Thymus (tissue), 11 donors: Measurements from ENCODE around the gene ERP44. TPM values are rescaled to one million over a fixed set of nuclear protein-coding genes. Genes with fewer than 3 reads are reported as not detected.

Experiments
- DNase-seq, 9 donors: peaks; one replicate each; pipeline ENCODE4 v3.0.0-alpha.2; 2013; ENCODE audit warnings: low spot score in 9 of 9, low read depth in 6 of 9, missing footprints in 1 of 9
- H3K27ac ChIP-seq, 2 donors: one replicate each; pipeline ENCODE4 v1.5.1; 2013; ENCODE audit warnings: control low read depth in 1 of 2, low read depth in 1 of 2, low read length in 1 of 2, mild to moderate bottlenecking in 1 of 2, moderate library complexity in 1 of 2
- H3K27me3 ChIP-seq, 2 donors: one replicate each; pipeline ENCODE4 v1.5.1; 2013; ENCODE audit warnings: low read length in 1 of 2; ENCODE audit not compliant: control insufficient read depth in 2 of 2, insufficient read depth in 1 of 2
- H3K36me3 ChIP-seq, 2 donors: one replicate each; pipeline ENCODE4 v1.5.1; 2013; ENCODE audit warnings: low read length in 1 of 2, mild to moderate bottlenecking in 1 of 2, moderate library complexity in 1 of 2; ENCODE audit not compliant: control insufficient read depth in 2 of 2, insufficient read depth in 2 of 2
- H3K4me1 ChIP-seq, 2 donors: one replicate each; pipeline ENCODE4 v1.5.1; 2013; ENCODE audit warnings: low read length in 2 of 2; ENCODE audit not compliant: control insufficient read depth in 2 of 2, insufficient read depth in 2 of 2
- H3K4me3 ChIP-seq, 2 donors: one replicate each; pipeline ENCODE4 v1.5.1; 2013; ENCODE audit warnings: low read length in 2 of 2, control low read depth in 1 of 2, mild to moderate bottlenecking in 1 of 2
- H3K9me3 ChIP-seq, 2 donors: one replicate each; pipeline ENCODE4 v1.5.1; 2013; ENCODE audit warnings: low read length in 1 of 2, mild to moderate bottlenecking in 1 of 2; ENCODE audit not compliant: control insufficient read depth in 2 of 2, insufficient read depth in 1 of 2
- WGBS: extraction: QIAGEN DNeasy Blood & Tissue Kit; methylation state at CpG from one replicate; pipeline ENCODE4 v1.1.7; 2013; 5-methylcytosine and 5-hydroxymethylcytosine counted together
- polyA plus RNA-seq: library from polyadenylated mRNA; stranded (reverse); fragments of 200-250 nt; gene quantifications from one replicate; pipeline ENCODE4 v1.2.3, GENCODE V29; 2013
- total RNA-seq: library from RNA; stranded (reverse); fragments of 120-200 nt; gene quantifications from one replicate; pipeline ENCODE4 v1.2.4, GENCODE V29; 2013
- donor health status: healthy.

Gene ERP44
- total and polyA plus RNA-seq, 2 donors: 13.7 to 18.2 TPM

DNA sequence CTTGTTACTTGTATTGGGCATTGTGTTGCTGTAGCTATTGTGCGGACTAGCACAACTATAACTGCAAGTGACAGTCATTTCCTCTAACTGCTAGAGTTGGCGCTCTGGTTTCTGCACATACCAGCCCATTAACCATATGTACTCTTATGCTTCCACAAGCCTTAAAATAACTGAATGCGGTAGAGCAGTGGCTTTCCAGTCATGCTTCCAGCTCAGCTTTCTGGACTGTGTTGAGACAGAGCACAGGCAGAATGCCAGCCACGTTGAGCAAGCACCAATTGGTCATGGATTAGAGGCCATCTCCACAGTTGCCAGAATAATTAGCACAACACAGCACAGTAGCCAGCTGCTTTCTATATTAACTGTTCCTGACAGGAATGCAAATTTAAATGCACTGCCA, 12.4 kb upstream of the ERP44 start:
- H3K4me1 ChIP-seq: no peaks in the 10 kb centered on the region
- no peaks in the 10 kb centered on the region for H3K9me3 ChIP-seq
- H3K27me3 ChIP-seq: no peaks in the 10 kb centered on the region
- DNase-seq: no peak
- H3K4me3 ChIP-seq: no peak overlapping the region
- peaks cover 5 to 23% of the 10 kb centered on the region in 2 donors for H3K36me3 ChIP-seq
- 90% methylated on average over 4 of the region's 4 CpGs for WGBS
- no peak overlapping the region for H3K27ac ChIP-seq

DNA sequence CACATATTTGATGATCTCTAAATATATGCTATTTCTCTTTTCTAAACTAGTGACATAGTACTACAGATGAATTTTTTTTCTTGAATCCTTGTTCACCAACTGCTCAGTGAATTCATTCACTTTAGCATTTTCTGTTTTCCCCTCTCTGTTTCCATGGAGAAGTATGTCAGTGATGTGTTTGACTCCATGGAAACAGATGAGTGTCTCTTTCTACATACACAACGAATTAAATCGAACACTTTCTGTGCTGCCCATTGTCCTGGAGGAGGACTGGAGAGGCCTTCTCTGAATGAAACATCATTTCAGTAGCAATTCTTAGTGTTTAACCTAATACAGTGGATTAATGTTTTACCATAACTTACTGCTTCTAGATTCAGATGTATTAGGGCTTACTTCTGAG, 9.8 kb upstream of the ERP44 start:
- Histone ChIP-seq H3K4me3 (no peak overlapping the region), H3K9me3 (no peaks in the 10 kb centered on the region), H3K27me3 (no peaks in the 10 kb centered on the region), H3K27ac (no peak overlapping the region), H3K36me3 (peaks cover 11 to 43% of the 10 kb centered on the region in 2 donors), H3K4me1 (no peaks in the 10 kb centered on the region)
- WGBS: 98% methylated on average over 2 of the region's 2 CpGs
- DNase-seq: no peak

DNA sequence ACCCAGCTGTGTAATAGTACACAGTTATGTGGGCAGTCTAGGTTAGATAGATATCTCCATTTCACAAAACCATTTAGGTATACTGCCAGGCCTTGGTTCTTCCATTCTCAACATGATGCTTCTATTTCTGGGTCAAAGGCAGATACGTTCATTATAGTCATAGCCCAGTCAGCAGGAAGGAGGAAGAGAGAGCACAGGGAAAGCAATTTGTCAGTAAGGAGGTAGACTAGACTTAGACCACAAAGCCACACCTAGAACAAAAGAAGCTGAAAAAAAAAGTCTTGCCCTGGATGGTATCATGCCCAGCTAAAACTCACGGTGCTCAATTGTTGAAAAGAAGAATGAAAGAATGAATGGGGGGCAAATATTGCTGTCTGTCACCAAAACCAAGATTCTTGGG, 7.8 kb upstream of the ERP44 start:
- peaks cover 11 to 45% of the 10 kb centered on the region in 2 donors for H3K36me3 ChIP-seq
- no peaks in the 10 kb centered on the region for H3K4me1 ChIP-seq
- WGBS: 93% methylated on average over 2 of the region's 2 CpGs
- H3K27ac ChIP-seq: no peak overlapping the region
- H3K4me3 ChIP-seq: no peak overlapping the region
- H3K9me3 ChIP-seq: no peaks in the 10 kb centered on the region
- no peak for DNase-seq
- H3K27me3 ChIP-seq: no peaks in the 10 kb centered on the region

DNA sequence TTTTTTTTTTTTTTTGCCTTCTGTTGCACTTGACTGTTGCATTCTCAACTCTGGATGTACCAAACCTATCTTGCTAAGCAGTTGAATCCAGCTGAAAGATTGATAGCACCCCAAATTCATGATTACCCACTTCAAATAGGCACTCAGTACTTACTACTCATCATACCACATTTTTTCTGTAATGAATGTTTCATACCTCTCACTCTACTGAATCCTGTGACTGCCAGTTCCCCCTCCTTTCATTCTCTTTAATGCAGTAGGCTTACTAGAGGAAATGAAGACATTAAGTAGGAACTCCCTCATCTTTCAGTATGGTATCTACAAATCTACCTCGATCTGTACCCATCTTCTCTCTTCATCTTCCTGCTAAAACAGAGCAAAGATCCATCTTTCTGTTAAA, 7.1 kb upstream of the ERP44 start:
- H3K9me3 ChIP-seq: no peaks in the 10 kb centered on the region
- peaks cover 11 to 48% of the 10 kb centered on the region in 2 donors for H3K36me3 ChIP-seq
- WGBS: 97% methylated on average over 1 of the region's 1 CpG
- H3K4me3 ChIP-seq: no peak overlapping the region
- no peak overlapping the region for H3K27ac ChIP-seq
- no peaks in the 10 kb centered on the region for H3K4me1 ChIP-seq
- no peaks in the 10 kb centered on the region for H3K27me3 ChIP-seq
- no peak for DNase-seq

DNA sequence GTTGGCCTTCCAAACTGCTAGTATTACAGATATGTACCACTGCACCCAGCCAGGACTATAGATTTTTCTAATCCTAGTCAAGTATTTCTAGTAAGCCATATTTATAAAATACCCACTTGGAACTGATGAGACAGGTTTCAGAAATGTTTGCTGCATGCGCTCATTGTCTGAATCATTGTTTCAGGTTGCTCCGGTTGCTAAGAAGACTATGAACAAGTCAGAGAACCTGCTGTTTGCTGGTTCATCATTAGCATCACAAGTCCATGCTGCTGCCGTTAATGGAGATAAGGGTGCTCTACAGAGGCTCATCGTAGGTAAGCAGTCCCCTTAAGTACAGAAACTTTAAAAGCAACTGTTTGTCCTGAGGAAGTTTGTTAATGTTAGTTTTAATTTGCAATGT, 5.5 kb upstream of the ERP44 start:
- no peaks in the 10 kb centered on the region for H3K9me3 ChIP-seq
- no peak overlapping the region for H3K4me3 ChIP-seq
- 98% methylated on average over 4 of the region's 4 CpGs for WGBS
- no peaks in the 10 kb centered on the region for H3K27me3 ChIP-seq
- DNase-seq: no peak
- H3K4me1 ChIP-seq: peaks cover 0 to 7% of the 10 kb centered on the region in 2 donors
- H3K36me3 ChIP-seq: peaks cover 11 to 46% of the 10 kb centered on the region in 2 donors
- H3K27ac ChIP-seq: no peak overlapping the region

DNA sequence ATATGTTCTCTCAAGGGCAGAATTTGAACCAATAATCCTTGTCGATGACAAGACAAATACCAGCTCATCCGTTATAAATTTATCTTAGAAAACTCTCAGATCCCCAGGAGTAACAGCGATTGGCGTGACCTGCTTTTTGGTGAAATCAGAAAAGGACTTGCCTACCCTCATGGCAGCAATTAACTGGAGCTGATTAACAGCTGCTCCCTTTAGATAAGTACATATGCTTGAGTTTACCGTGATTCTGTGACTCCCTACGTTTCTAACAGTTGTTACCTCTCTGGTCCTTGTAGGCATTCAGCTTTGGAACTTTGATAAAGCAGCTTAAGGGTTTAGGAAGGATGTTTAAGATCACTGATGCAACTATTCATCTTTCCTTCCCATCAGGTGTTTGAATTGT, 2.8 kb upstream of the ERP44 start:
- WGBS: 97% methylated on average over 6 of the region's 6 CpGs
- H3K9me3 ChIP-seq: no peaks in the 10 kb centered on the region
- peaks cover 0 to 12% of the 10 kb centered on the region in 2 donors for H3K4me1 ChIP-seq
- DNase-seq: no peak
- peaks cover 6 to 33% of the 10 kb centered on the region in 2 donors for H3K36me3 ChIP-seq
- H3K27me3 ChIP-seq: no peaks in the 10 kb centered on the region
- H3K27ac ChIP-seq: no peak overlapping the region
- no peak overlapping the region for H3K4me3 ChIP-seq

DNA sequence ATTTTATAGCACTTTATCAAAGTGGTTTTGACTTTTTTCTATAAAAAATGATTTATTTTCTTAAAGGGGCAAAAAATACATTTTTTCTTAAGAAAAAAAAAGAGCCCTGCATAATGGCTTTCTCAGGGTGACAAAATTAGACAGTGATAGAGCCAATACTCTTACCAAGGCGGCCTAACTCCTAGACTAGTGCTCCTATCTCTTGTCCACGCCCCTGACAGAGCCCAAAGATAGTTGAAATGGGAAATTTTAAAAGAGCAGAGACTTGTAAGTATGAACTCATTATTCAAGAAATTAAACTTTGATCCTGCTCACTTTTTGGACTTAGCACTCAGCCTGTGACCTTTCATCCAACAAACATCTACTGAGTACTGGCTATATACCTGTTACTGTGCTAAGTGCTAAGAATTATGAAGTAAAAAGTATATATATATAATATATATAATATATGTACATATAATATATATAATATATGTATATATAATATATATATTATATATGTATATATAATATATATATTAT, 1.4 kb upstream of the ERP44 start:
- DNase-seq: no peak
- H3K27ac ChIP-seq: no peak overlapping the region
- no peak overlapping the region for H3K4me3 ChIP-seq
- no peaks in the 10 kb centered on the region for H3K27me3 ChIP-seq
- peaks cover 6 to 20% of the 10 kb centered on the region in 2 donors for H3K36me3 ChIP-seq
- no peaks in the 10 kb centered on the region for H3K9me3 ChIP-seq
- 92% methylated on average over 2 of the region's 2 CpGs for WGBS
- H3K4me1 ChIP-seq: peaks cover 0 to 12% of the 10 kb centered on the region in 2 donors

DNA sequence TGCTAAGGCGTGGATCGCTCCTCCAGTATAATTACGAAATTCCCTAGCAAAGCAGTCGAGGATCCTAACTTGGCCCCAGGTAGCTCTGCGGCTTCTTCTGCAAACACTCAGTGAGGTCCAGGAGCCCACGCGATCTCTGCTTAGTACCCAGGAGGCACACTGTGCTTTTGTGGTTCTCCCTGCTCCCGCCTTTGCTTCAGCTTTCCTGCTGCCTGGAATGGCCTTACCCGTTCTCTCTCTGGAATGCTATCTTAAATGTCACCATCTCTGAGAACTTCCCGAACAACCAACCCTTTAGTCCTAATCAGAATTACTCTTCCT, 882 bp upstream of the ERP44 start:
- Histone ChIP-seq H3K9me3 (no peaks in the 10 kb centered on the region), H3K4me3 (peak overlapping the region; percentile 82 to 87), H3K36me3 (peaks cover 6 to 17% of the 10 kb centered on the region in 2 donors), H3K27me3 (no peaks in the 10 kb centered on the region), H3K27ac (peak overlapping the region; percentile 6 to 77), H3K4me1 (peaks cover 0 to 12% of the 10 kb centered on the region in 2 donors)
- 20% methylated on average over 10 of the region's 10 CpGs for WGBS
- peak in 3 of 9 donors; percentile 0 to 26 (median 8) for DNase-seq

DNA sequence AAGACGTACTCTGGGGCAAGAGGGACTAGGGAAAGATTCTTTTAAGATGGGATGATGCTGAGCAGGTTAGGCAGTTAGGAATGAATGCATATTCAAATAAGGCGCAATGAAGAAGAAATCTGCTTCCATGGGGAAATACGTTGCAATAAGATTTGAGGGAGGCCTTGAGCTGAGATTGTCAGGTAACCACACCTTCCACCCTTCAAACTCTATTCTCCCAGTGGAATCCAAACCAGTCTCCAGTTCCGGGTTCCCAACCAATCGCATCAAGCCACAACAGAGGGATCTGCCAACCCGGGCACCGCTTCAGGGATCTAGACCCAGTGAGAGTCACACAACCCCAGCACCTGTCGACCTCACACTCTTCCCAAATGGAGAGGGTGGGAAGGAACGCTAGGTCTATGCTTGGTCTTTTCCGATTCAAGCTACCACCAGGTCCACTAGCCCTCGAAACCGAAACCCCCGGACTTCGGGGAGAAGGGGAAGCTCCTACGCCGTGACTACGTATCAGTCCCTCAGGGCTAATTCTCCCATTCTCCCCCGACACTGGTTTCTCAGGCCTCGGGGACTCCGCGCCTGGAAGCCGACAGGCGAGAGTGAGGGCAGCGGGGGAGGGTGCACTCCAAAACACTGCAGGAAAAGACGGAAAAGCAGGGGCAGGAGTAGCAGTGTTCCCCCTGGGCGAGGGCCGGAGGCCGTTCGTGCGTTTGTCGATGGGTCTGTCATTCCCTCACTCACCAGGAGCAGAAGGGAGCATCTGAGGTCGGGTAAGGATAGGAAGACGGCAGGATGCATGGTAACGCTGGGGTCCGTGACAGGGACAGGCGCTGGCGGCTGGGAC, 534 bp downstream of the ERP44 start:
- H3K4me3 ChIP-seq: peak overlapping the region; percentile 82 to 87

More for the DNA sequence above, 534 bp downstream of the ERP44 start:
- peak in 7 of 9 donors; percentile 6 to 51 (median 8) for DNase-seq
- Histone ChIP-seq H3K4me1 (peaks cover 0 to 12% of the 10 kb centered on the region in 2 donors), H3K9me3 (no peaks in the 10 kb centered on the region), H3K27me3 (no peaks in the 10 kb centered on the region), H3K36me3 (peaks cover 0 to 9% of the 10 kb centered on the region in 2 donors), H3K27ac (peak overlapping the region; percentile 77 to 90)
- WGBS: 3% methylated on average over 37 of the region's 37 CpGs
